Endothelial cell of coronary artery (primary cell): Measurements from ENCODE around the gene ALKBH4. TPM values are rescaled to one million over a fixed set of nuclear protein-coding genes. Genes with fewer than 3 reads are reported as not detected.

Experiments used
- total RNA-seq: library from RNA; depleted of rRNA; stranded (reverse); fragments of >200 nt; gene quantifications from 2 replicates; pipeline ENCODE4 v1.2.3, GENCODE V29; 2014

Gene ALKBH4, protein sequence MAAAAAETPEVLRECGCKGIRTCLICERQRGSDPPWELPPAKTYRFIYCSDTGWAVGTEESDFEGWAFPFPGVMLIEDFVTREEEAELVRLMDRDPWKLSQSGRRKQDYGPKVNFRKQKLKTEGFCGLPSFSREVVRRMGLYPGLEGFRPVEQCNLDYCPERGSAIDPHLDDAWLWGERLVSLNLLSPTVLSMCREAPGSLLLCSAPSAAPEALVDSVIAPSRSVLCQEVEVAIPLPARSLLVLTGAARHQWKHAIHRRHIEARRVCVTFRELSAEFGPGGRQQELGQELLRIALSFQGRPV
- 8.6 and 12.1 TPM in 2 replicates for total RNA-seq

DNA sequence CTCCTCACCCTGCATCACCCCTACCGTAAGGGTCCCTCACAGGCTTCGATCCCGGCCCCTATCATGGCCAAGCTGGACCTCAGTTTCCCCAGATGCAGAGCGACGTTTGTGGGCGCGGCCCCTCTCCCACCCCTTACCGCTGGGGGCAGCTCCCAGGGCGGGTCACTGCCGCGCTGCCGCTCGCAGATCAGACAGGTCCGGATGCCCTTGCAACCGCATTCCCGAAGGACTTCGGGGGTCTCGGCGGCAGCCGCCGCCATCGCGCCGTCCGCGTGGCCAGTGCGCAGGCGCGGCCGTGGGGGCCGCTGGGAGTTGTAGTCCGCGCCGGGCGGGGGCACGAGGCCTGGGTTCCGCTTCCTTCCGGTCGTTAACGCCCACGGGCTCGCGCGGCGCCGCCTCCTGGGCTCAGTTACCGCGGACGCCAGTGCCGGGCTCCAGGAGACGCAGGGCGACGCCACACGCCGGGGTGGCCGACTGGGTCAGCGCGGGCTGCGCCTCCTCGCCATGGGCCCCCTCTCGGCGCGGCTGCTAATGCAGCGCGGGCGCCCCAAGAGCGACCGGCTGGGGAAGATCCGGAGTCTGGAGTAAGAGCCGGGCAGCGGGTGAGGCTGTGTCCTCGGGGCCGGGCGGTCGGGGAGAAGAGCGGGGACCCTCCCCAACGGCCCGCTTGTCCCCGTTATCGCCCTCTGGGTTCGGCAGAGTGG, at the start of gene ALKBH4, which contains the start of gene LRWD1:
ALKBH4 (minus strand) TSS at position 287 of the 704 bp plus-strand sequence; CDS start at position 260, 27 bp downstream.
LRWD1 (plus strand) TSS at position 408 of the 704 bp plus-strand sequence; CDS start at position 505, 97 bp downstream.

DNA sequence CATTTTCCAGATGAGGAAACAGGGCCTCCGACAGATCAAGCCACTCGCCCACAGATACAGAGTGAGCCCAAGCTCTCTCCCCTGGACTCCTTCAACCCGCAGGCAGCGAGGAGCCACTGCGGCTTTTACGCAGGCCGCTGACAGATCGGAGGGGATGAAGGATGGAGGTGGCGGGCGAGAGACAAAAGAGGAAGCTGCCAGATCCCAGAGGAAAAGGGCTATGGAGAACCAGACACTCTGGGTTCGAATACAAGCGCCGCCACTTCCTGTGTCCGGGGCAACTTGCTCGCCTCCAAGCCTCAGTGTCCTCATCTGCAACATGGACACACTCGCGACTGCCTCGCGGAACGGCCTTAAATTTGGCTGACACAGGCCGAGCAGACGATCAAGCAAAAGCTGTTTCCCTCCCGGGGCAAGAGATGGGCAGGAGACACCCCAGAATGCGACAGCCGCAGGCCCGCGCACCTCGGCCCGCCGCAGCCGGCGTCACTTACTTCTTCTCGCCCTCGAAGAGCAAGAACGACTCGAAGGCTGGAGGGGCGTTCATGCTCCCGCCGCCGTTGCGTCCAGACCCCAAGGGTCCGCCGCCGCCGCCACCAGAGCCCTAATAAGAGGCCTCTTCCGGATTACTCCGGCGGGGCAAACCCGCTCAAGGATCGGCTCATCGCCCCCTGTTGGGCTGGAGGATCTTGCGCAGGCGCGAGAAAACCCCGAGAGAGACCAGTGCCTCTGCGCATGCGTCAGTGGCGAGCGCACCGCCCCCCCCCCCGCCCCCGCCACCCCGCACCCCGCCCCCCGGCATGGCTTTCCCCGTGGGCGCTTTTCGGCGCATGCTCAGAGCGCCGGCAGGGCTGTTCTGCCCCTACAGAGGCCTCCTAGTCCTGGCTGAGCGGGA, 13.9 kb upstream of the ALKBH4 start, which contains the start of gene POLR2J:
POLR2J (minus strand) TSS at position 609 of the 895 bp plus-strand sequence; CDS start at position 547, 62 bp downstream.

DNA sequence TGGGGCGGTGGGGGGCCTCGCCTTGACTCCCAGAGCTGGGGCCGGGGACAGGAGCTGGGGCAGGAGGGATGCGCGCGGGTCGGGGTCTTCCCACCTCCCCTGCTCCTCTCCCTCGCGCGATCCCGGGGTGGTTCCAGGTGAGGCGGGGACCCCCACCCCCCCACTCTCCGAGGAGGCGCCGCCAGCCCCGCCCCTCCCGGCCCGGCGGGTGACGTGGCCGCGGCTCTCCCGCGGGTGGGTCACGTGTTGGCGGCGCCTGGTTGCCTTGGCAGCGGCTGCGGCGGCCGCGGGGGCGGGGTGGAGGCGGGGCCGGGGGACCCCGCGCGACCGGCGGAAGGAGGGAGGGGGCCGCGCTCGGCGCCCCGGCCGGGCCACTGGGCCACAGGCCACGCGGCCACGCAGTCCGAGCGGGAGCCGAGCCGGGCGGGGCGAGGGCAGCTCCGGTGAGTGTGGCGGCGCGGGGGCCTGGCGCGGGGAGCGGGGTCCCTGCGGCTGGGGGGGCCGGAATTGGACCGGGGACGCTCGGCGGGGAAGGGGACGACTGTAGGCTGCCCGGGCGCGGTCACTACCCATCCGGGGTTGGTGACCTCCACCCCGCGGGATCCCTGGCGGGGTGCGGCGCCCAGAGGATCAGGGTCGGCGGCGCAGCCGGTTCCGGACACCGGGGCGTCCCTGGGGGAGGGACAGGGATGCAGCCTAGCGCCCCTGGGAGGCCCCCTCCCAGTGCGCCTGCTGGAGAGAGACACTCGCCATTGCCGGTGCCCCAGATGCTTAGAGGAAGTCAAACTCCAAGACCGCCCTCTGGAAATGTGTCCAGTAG, 31.2 kb downstream of the ALKBH4 start, which contains the start of gene ORAI2:
ORAI2 (plus strand) TSS at position 357 of the 820 bp plus-strand sequence. CDS start 5,382 bp downstream, outside the sequence.

Other genes with a start within 250 kb of the ALKBH4 start
- gene SH2B2, start 178.0 kb downstream of the ALKBH4 start, total RNA-seq, result 0.90 and 1.7 TPM in 2 replicates
- gene SPDYE6, start 108.4 kb downstream of the ALKBH4 start, total RNA-seq, result not detected in 2 replicates
- 10.8 and 14.2 TPM in 2 replicates for gene PRKRIP1, start 68.5 kb downstream of the ALKBH4 start, total RNA-seq
- gene ORAI2, start 31.3 kb downstream of the ALKBH4 start, total RNA-seq, result 64.3 and 74.0 TPM in 2 replicates
- gene LRWD1, start 121 bp upstream of the ALKBH4 start, total RNA-seq, result 23.4 and 26.4 TPM in 2 replicates
- 29.0 and 31.5 TPM in 2 replicates for gene POLR2J, start 14.1 kb upstream of the ALKBH4 start, total RNA-seq
- 1.5 and 2.1 TPM in 2 replicates for gene RASA4B, start 52.9 kb upstream of the ALKBH4 start, total RNA-seq
- gene UPK3BL2, start 78.8 kb upstream of the ALKBH4 start, total RNA-seq, result 3.2 and 3.6 TPM in 2 replicates
- not detected in 2 replicates for gene SPDYE2, start 86.4 kb upstream of the ALKBH4 start, total RNA-seq
- 26.5 and 28.0 TPM in 2 replicates for gene POLR2J3, start 107.7 kb upstream of the ALKBH4 start, total RNA-seq
- 3.7 and 7.8 TPM in 2 replicates for gene RASA4, start 151.9 kb upstream of the ALKBH4 start, total RNA-seq
- gene UPK3BL1, start 177.9 kb upstream of the ALKBH4 start, total RNA-seq, result 2.4 and 14.8 TPM in 2 replicates
- not detected in 2 replicates for gene SPDYE2B, start 185.5 kb upstream of the ALKBH4 start, total RNA-seq
- 2.6 and 3.0 TPM in 2 replicates for gene POLR2J2, start 206.8 kb upstream of the ALKBH4 start, total RNA-seq